HEK293T (cell line): Measurements from ENCODE around the gene TMEM218.
"Not testable (repeated sequence)": the region's sequence is repeated elsewhere in the genome, so short reads cannot be mapped to it uniquely, and the experiment has no call there.

Experiments
- BHLHE40 ChIP-seq: fragments of 450-650 bp; IDR thresholded peaks from 2 replicates; pipeline ENCODE4 v1.6.1; 2016; ENCODE audit warnings: mild to moderate bottlenecking, moderate library complexity, borderline replicate concordance
- FOXK2 ChIP-seq: fragments of 450-650 bp; IDR thresholded peaks from 2 replicates; pipeline ENCODE4 v1.6.1; 2016; ENCODE audit warnings: mild to moderate bottlenecking
- LEF1 ChIP-seq: fragments of 450-650 bp; IDR thresholded peaks from 2 replicates; pipeline ENCODE4 v1.6.1; 2017; ENCODE audit warnings: mild to moderate bottlenecking, borderline replicate concordance
- NFRKB ChIP-seq: fragments of 450-650 bp; IDR thresholded peaks from 2 replicates; pipeline ENCODE4 v1.6.1; 2016; ENCODE audit warnings: mild to moderate bottlenecking, moderate library complexity
- ZNF384 ChIP-seq: fragments of 450-650 bp; IDR thresholded peaks from 2 replicates; pipeline ENCODE4 v1.6.1; 2016

- not testable (repeated sequence) for TF ChIP-seq BHLHE40, FOXK2, NFRKB, LEF1, ZNF384
Observed at GRCh38 chr11:125089481-125089880, 21.9 kb downstream of the TMEM218 start.
